ENCODE results near the gene CD47.

GRCh38 chr3:108055931-108056330 is 34.9 kb downstream of the CD47 start:
- TF ChIP-seq CTCF (IDR thresholded peaks at IDR 0.05) (no peak), POLR2A (IDR thresholded peaks at IDR 0.05) (no peak)
